Calu3 (cell line): ENCODE data around the gene ISY1. TPM values are rescaled to one million over a fixed set of nuclear protein-coding genes. Genes with fewer than 3 reads are reported as not detected.
A peak's percentile ranks its signal among the peaks of the same experiment; 100 is the strongest.

ENCODE experiments used
- BruUV-seq: library from RNA; stranded (reverse); fragments of 400-500 nt; replicated peaks from 2 replicates; lab custom pipeline; 2021; lab: Mats Ljungman, UMichigan
- CTCF ChIA-PET: fragments of 300-600 bp; sonication (Branson Sonifier 250); formaldehyde crosslinking; loops from one replicate; lab custom pipeline; 2022; ENCODE audit warnings: antibody characterized with exemption; lab: Charles Lee
- DNase-seq: peaks from one replicate; pipeline ENCODE4 v3.0.0; 2022
- H3K27ac Mint-ChIP-seq: one replicate; pipeline ENCODE4 v1.8.0; 2022; ENCODE audit warnings: mixed read lengths; ENCODE audit not compliant: unreplicated experiment
- H3K27me3 Mint-ChIP-seq: one replicate; pipeline ENCODE4 v1.8.0; 2022; ENCODE audit warnings: mixed read lengths; ENCODE audit not compliant: unreplicated experiment
- H3K36me3 Mint-ChIP-seq: one replicate; pipeline ENCODE4 v1.8.0; 2022; ENCODE audit warnings: mild to moderate bottlenecking, moderate library complexity, mixed read lengths; ENCODE audit not compliant: insufficient read depth, unreplicated experiment
- H3K4me1 Mint-ChIP-seq: one replicate; pipeline ENCODE4 v1.8.0; 2022; ENCODE audit warnings: mild to moderate bottlenecking, low read depth, mixed read lengths; ENCODE audit not compliant: unreplicated experiment
- H3K4me3 Mint-ChIP-seq: one replicate; pipeline ENCODE4 v1.8.0; 2022; ENCODE audit warnings: mild to moderate bottlenecking, low read depth, moderate library complexity, mixed read lengths; ENCODE audit not compliant: unreplicated experiment
- H3K9me3 Mint-ChIP-seq: one replicate; pipeline ENCODE4 v1.8.0; 2022; ENCODE audit warnings: low read depth, mixed read lengths; ENCODE audit not compliant: unreplicated experiment
- CTCF ChIP-seq: fragments of 200-600 bp; IDR thresholded peaks from one replicate; pipeline ENCODE4 v1.8.0; 2022; ENCODE audit warnings: antibody characterized with exemption; ENCODE audit not compliant: unreplicated experiment
- intact Hi-C: fragments of 100-400 bp; cut with micrococcal nuclease; formaldehyde crosslinking; loops from one replicate; pipeline ENCODE4 v1.10.0; 2022; ENCODE audit not compliant: unreplicated experiment
- total RNA-seq: library from RNA; stranded (reverse); gene quantifications from 2 replicates; pipeline ENCODE4 v1.2.3, GENCODE V29; 2022

ISY1 gene
- total RNA-seq, 1 experiment from 2014 or later: 77.0 TPM

- peak overlapping the region; percentile 4 for H3K27ac Mint-ChIP-seq
- no peak for DNase-seq
- intact Hi-C loops: no loop called here
- H3K4me3 Mint-ChIP-seq: no peak overlapping the region
- peaks cover 8% of the 10 kb centered on the region for H3K36me3 Mint-ChIP-seq
- H3K27me3 Mint-ChIP-seq: peaks cover 9% of the 10 kb centered on the region
- BruUV-seq: no TSS peak
- H3K9me3 Mint-ChIP-seq: no peaks in the 10 kb centered on the region
- CTCF ChIA-PET: interaction anchor here (1.8 kb wide), 1 partner anchor 32 kb away, joined by 7 read pairs; no protein-coding TSS in a partner anchor
- no peak for TF ChIP-seq CTCF
- H3K4me1 Mint-ChIP-seq: no peaks in the 10 kb centered on the region
Measured at GRCh38 chr3:129085818-129086217, 75.0 kb downstream of the ISY1 start.

GRCh38 chr3:129085165-129085715 lies 75.6 kb downstream of the ISY1 start:
- Mint-ChIP-seq H3K4me3 (no peak overlapping the region), H3K27ac (peak overlapping the region; percentile 4), H3K36me3 (peaks cover 8% of the 10 kb centered on the region), H3K27me3 (peaks cover 9% of the 10 kb centered on the region), H3K4me1 (no peaks in the 10 kb centered on the region), H3K9me3 (no peaks in the 10 kb centered on the region)
- no peak for DNase-seq
- no TSS peak for BruUV-seq
- no peak for TF ChIP-seq CTCF
- intact Hi-C loops: no loop called here
- CTCF ChIA-PET: interaction anchor here (0.6 to 1.8 kb wide), 5 partner anchors 16 to 92 kb away, joined by 3 to 7 read pairs (median 4); partner anchors contain the start of gene CFAP92

GRCh38 chr3:129084501-129084900 lies 76.4 kb downstream of the ISY1 start:
- Mint-ChIP-seq H3K4me1 (no peaks in the 10 kb centered on the region), H3K9me3 (no peaks in the 10 kb centered on the region), H3K27me3 (peaks cover 9% of the 10 kb centered on the region), H3K36me3 (peaks cover 8% of the 10 kb centered on the region), H3K27ac (no peak overlapping the region), H3K4me3 (no peak overlapping the region)
- intact Hi-C loops: no loop called here
- no peak for TF ChIP-seq CTCF
- no TSS peak for BruUV-seq
- no peak for DNase-seq
- CTCF ChIA-PET: interaction anchor here (0.6 to 1.8 kb wide), 8 partner anchors 15 to 657 kb away, joined by 3 to 7 read pairs (median 4); partner anchors contain the start of gene CFAP92

GRCh38 chr3:129082026-129082425 lies 78.8 kb downstream of the ISY1 start:
- TF ChIP-seq CTCF: no peak
- Mint-ChIP-seq H3K36me3 (peaks cover 8% of the 10 kb centered on the region), H3K4me3 (no peak overlapping the region), H3K27ac (no peak overlapping the region), H3K4me1 (peaks cover 5% of the 10 kb centered on the region), H3K9me3 (no peaks in the 10 kb centered on the region), H3K27me3 (peaks cover 9% of the 10 kb centered on the region)
- CTCF ChIA-PET: no interaction called here
- intact Hi-C loops: no loop called here
- DNase-seq: no peak
- no TSS peak for BruUV-seq
